ENCODE data around the gene TYROBP.

TYROBP gene

GRCh38 chr19:35944556-35944955, 36.5 kb upstream of the TYROBP start:
- TF ChIP-seq CTCF (IDR thresholded peaks at IDR 0.05; ENCODE audit: insufficient read depth, low read length, poor library complexity, severe bottlenecking), result no peak

GRCh38 chr19:35943321-35944301, 35.5 kb upstream of the TYROBP start:
- Histone ChIP-seq H3K4me3 (replicated peaks; ENCODE audit: low read depth, low read length) (no peak overlapping the region), H3K36me3 (ENCODE audit: control insufficient read depth, insufficient read depth, low read length) (no peaks in the 10 kb centered on the region), H3K27me3 (replicated peaks; ENCODE audit: control insufficient read depth, insufficient read depth, low read length) (no peaks in the 10 kb centered on the region)
- no peak for DNase-seq (ENCODE audit: extremely low read depth, insufficient read length)
- no peak for TF ChIP-seq CTCF (IDR thresholded peaks at IDR 0.05; ENCODE audit: insufficient read depth, low read length, poor library complexity, severe bottlenecking)

More at GRCh38 chr19:35944556-35944955, 36.5 kb upstream of the TYROBP start:
- Histone ChIP-seq H3K36me3 (ENCODE audit: control insufficient read depth, insufficient read depth, low read length) (no peaks in the 10 kb centered on the region), H3K27me3 (replicated peaks; ENCODE audit: control insufficient read depth, insufficient read depth, low read length) (no peaks in the 10 kb centered on the region), H3K4me3 (replicated peaks; ENCODE audit: low read depth, low read length) (no peak overlapping the region)
- DNase-seq (ENCODE audit: extremely low read depth, insufficient read length), result no peak

- TF ChIP-seq CTCF (IDR thresholded peaks at IDR 0.05; ENCODE audit: insufficient read depth, low read length, poor library complexity, severe bottlenecking), result no peak
- Histone ChIP-seq H3K27me3 (replicated peaks; ENCODE audit: control insufficient read depth, insufficient read depth, low read length) (no peaks in the 10 kb centered on the region), H3K4me3 (replicated peaks; ENCODE audit: low read depth, low read length) (no peak overlapping the region), H3K36me3 (ENCODE audit: control insufficient read depth, insufficient read depth, low read length) (no peaks in the 10 kb centered on the region)
- DNase-seq (ENCODE audit: extremely low read depth, insufficient read length), result no peak
Observed at GRCh38 chr19:35942235-35942634, 34.1 kb upstream of the TYROBP start.

- no peak for TF ChIP-seq CTCF (IDR thresholded peaks at IDR 0.05; ENCODE audit: insufficient read depth, low read length, poor library complexity, severe bottlenecking)
- Histone ChIP-seq H3K4me3 (replicated peaks; ENCODE audit: low read depth, low read length) (no peak overlapping the region), H3K27me3 (replicated peaks; ENCODE audit: control insufficient read depth, insufficient read depth, low read length) (no peaks in the 10 kb centered on the region), H3K36me3 (ENCODE audit: control insufficient read depth, insufficient read depth, low read length) (no peaks in the 10 kb centered on the region)
- no peak for DNase-seq (ENCODE audit: extremely low read depth, insufficient read length)
Observed at GRCh38 chr19:35940839-35941238, 32.7 kb upstream of the TYROBP start.

- no peak for TF ChIP-seq CTCF (IDR thresholded peaks at IDR 0.05; ENCODE audit: insufficient read depth, low read length, poor library complexity, severe bottlenecking)
- no peak overlapping the region for H3K4me3 ChIP-seq (replicated peaks; ENCODE audit: low read depth, low read length)
- no peaks in the 10 kb centered on the region for H3K27me3 ChIP-seq (replicated peaks; ENCODE audit: control insufficient read depth, insufficient read depth, low read length)
- H3K36me3 ChIP-seq (ENCODE audit: control insufficient read depth, insufficient read depth, low read length), result no peaks in the 10 kb centered on the region
- no peak for DNase-seq (ENCODE audit: extremely low read depth, insufficient read length)
Observed at GRCh38 chr19:35940078-35940775, 32.1 kb upstream of the TYROBP start.

All from GM06990 (cell line).